ENCODE measurements around the gene NPR2. TPM values are rescaled to one million over a fixed set of nuclear protein-coding genes. Genes with fewer than 3 reads are reported as not detected.

The NPR2 gene
- total and polyA plus RNA-seq, 2 of the 13 experiments (the other 11 are each of a cell fraction or from before 2014, with no cell fraction given): 7.4 to 9.4 TPM

GRCh38 chr9:35814106-35814840 is 22.9 kb downstream of the NPR2 start (continued):
- TF ChIP-seq ZNF646 (CRISPR knock-in tag; IDR thresholded peaks at IDR 0.05) (no peak), ZNF674 (CRISPR knock-in tag; IDR thresholded peaks at IDR 0.05; ENCODE audit: low read depth) (no peak), ETV5 (CRISPR knock-in tag; IDR thresholded peaks at IDR 0.05; ENCODE audit: borderline replicate concordance) (no peak; the same call in 1 of the 2 replicates), YEATS2 (CRISPR knock-in tag; IDR thresholded peaks at IDR 0.05; ENCODE audit: borderline replicate concordance) (no peak), PHB2 (IDR thresholded peaks at IDR 0.05; ENCODE audit: partially characterized antibody) (no peak), ARID5B (CRISPR knock-in tag; IDR thresholded peaks at IDR 0.05) (no peak; the same call in 1 of the 2 replicates), BRD4 (CRISPR knock-in tag; IDR thresholded peaks at IDR 0.05) (no peak), ZNF276 (CRISPR knock-in tag; IDR thresholded peaks at IDR 0.05; ENCODE audit: low read depth) (peak; percentile 74; the same call in 1 of the 2 replicates), EZH2 (conservative IDR thresholded peaks at IDR 0.05; ENCODE audit: low read depth, low read length) (no peak), HNRNPL (IDR thresholded peaks at IDR 0.05; ENCODE audit: low read depth, low read length) (no peak), MEF2D (CRISPR knock-in tag; IDR thresholded peaks at IDR 0.05) (peak; percentile 73; the same call in 1 of the 2 replicates), MTA3 (CRISPR knock-in tag; IDR thresholded peaks at IDR 0.05) (no peak), NFE2L1 (CRISPR knock-in tag; IDR thresholded peaks at IDR 0.05; ENCODE audit: borderline replicate concordance) (no peak), ZNF784 (CRISPR knock-in tag; IDR thresholded peaks at IDR 0.05; ENCODE audit: borderline replicate concordance) (peak; percentile 30; the same call in 1 of the 2 replicates)
